A673 (cell line): ENCODE results near the gene NSUN6. TPM values are rescaled to one million over a fixed set of nuclear protein-coding genes. Genes with fewer than 3 reads are reported as not detected.

Source experiments
- BruUV-seq: library from RNA; stranded (reverse); fragments of 400-500 nt; replicated peaks from 2 replicates; lab custom pipeline; 2021; lab: Mats Ljungman, UMichigan
- CTCF ChIA-PET: fragments of 300-600 bp; sonication (Branson Sonifier 250); formaldehyde crosslinking; loops from one replicate; lab custom pipeline; 2022; ENCODE audit warnings: antibody characterized with exemption; lab: Charles Lee
- POLR2A ChIA-PET: fragments of 300-600 bp; sonication (Branson Sonifier 250); formaldehyde crosslinking; loops from one replicate; lab custom pipeline; 2022; ENCODE audit warnings: antibody characterized with exemption; ENCODE audit not compliant: low non-redundant PET; lab: Charles Lee
- DNase-seq: peaks from one replicate; pipeline ENCODE4 v3.0.0-alpha.2; 2015; ENCODE audit warnings: low spot score
- H3K27ac ChIP-seq: fragments of 200-600 bp; sonication (generic); 2 replicates; pipeline ENCODE4 v1.5.1; 2016; ENCODE audit warnings: mixed run types, low read depth, mild to moderate bottlenecking, mixed read lengths, antibody characterized with exemption, low read length; ENCODE audit not compliant: poor library complexity, severe bottlenecking
- H3K27me3 ChIP-seq: fragments of 200-600 bp; sonication (generic); replicated peaks from 2 replicates; pipeline ENCODE4 v1.6.1; 2017; ENCODE audit warnings: mixed run types, low read depth, mild to moderate bottlenecking, mixed read lengths, antibody characterized with exemption, low read length; ENCODE audit not compliant: insufficient read depth, poor library complexity
- H3K36me3 ChIP-seq: fragments of 200-600 bp; sonication (generic); 2 replicates; pipeline ENCODE4 v1.6.1; 2016; ENCODE audit warnings: mixed run types, mild to moderate bottlenecking, mixed read lengths, antibody characterized with exemption, low read length; ENCODE audit not compliant: insufficient read depth, poor library complexity, severe bottlenecking
- H3K4me1 ChIP-seq: fragments of 200-600 bp; sonication (generic); 2 replicates; pipeline ENCODE4 v1.6.1; 2017; ENCODE audit warnings: mixed run types, mild to moderate bottlenecking, mixed read lengths, antibody characterized with exemption, low read length; ENCODE audit not compliant: insufficient read depth, poor library complexity, severe bottlenecking
- H3K4me3 ChIP-seq: fragments of 200-600 bp; sonication (generic); 2 replicates; pipeline ENCODE4 v1.5.1; 2016; ENCODE audit warnings: low read depth, mixed run types, mild to moderate bottlenecking, mixed read lengths, low read length; ENCODE audit not compliant: poor library complexity, severe bottlenecking
- H3K9me3 ChIP-seq: fragments of 200-600 bp; sonication (generic); 2 replicates; pipeline ENCODE4 v1.6.1; 2016; ENCODE audit warnings: mixed run types, low read depth, mild to moderate bottlenecking, mixed read lengths, antibody characterized with exemption, low read length; ENCODE audit not compliant: poor library complexity, severe bottlenecking
- CTCF ChIP-seq: fragments of 300-800, 200-600 bp; sonication (generic); conservative IDR thresholded peaks from 2 replicates; pipeline ENCODE4 v1.5.1; 2017; ENCODE audit warnings: low read depth, mild to moderate bottlenecking, antibody characterized with exemption, low read length, moderate library complexity, mixed read lengths
- EZH2 ChIP-seq: fragments of 200-600 bp; sonication (generic); IDR thresholded peaks from 2 replicates; pipeline ENCODE4 v1.6.1; 2017; ENCODE audit warnings: borderline replicate concordance, low read depth, mild to moderate bottlenecking, mixed read lengths, antibody characterized with exemption, low read length; ENCODE audit not compliant: poor library complexity, severe bottlenecking
- intact Hi-C: fragments of 100-400 bp; cut with micrococcal nuclease; formaldehyde crosslinking; loops from one replicate; pipeline ENCODE4 v1.10.0; 2022; ENCODE audit not compliant: unreplicated experiment
- total RNA-seq: library from RNA; stranded (reverse); gene quantifications from 2 replicates; pipeline ENCODE4 v1.2.3, GENCODE V29; 2021

Gene NSUN6
- total RNA-seq, 1 experiment from 2014 or later, result 16.4 TPM

GRCh38 chr10:18608596-18608995, 42.8 kb downstream of the NSUN6 start:
- no TSS peak for BruUV-seq
- intact Hi-C loops, result no loop called here
- H3K4me1 ChIP-seq, result peaks cover 4% of the 10 kb centered on the region
- no peak overlapping the region for H3K4me3 ChIP-seq
- CTCF ChIA-PET, result no interaction called here
- POLR2A ChIA-PET, result no interaction called here
- no peaks in the 10 kb centered on the region for H3K27me3 ChIP-seq
- no peak overlapping the region for H3K27ac ChIP-seq
- DNase-seq, result no peak
- no peak for TF ChIP-seq CTCF
- no peak for TF ChIP-seq EZH2
- no peaks in the 10 kb centered on the region for H3K9me3 ChIP-seq
- H3K36me3 ChIP-seq, result no peaks in the 10 kb centered on the region

DNA sequence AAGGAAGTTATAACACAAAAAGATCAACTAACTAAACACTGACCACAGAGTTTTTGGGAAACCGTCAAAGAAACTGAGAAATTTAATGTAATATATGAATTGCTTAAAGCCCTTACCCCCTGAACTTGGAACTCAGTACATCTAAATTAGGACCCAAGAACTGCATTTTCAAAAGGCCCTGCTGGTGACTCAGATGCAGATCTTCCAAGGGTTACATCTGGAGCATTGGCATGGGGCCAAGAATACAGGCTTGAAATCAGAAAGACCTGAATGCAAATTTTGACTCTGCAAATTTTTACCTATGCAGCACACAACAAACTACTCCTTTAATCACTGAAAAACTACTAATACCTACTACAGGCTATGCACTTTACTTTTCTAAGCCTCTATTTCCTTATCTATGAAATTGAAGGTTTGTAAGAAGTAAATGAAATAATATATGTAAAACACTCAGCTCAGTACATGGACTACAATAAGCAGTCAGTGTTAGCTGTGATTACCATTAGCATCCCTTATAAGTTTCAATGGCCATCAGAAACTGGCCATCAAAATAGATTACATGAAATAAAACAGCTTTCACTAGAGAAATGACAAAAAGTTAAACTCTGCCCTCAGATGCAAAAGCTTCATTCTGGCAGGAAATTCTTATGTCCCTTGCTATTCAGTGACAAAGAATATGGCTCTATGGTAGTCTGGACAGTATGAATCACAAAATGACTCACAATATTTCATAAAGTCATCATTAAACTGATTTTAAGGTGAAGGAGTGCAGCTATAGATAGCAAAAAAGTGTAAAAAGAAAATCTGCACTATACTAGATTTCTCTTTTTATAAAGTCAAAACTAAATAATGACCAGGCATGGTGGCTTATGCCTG, 43.6 kb downstream of the NSUN6 start:
- intact Hi-C loops, result no loop called here

DNA sequence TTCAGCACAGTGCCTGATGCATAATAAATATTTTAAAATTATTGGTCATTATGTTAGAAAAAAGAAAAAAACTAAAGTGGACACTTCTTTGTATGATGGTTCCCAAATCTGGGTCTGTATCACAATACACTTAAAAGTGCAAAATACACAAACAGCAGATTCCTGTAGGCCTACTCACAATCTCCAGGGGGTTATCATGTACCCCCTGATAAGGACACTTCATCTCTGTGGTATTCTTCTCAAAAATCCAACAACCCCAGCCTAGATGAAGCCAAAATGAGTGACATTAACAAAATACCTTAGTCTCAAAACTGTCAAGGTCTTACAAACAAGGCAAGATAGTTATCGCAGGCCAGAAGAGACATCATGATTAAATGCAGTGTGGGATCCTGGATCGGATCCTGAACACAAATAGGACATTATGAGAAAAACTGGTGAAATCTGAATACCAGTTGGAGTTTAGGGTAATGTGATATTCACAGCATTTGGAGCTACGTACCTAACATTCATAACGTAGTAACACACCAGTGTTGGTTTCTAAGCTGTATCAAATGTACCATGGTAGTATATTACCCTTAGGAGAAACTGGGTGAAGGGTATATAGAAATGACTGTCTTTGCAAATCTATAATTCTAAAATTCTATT, 45.2 kb downstream of the NSUN6 start:
- no peak for TF ChIP-seq CTCF
- TF ChIP-seq EZH2, result no peak
- intact Hi-C loops, result no loop called here
- ChIA-PET CTCF (no interaction called here), POLR2A (no interaction called here)
- Histone ChIP-seq H3K4me3 (no peak overlapping the region), H3K27ac (no peak overlapping the region), H3K9me3 (no peaks in the 10 kb centered on the region), H3K27me3 (no peaks in the 10 kb centered on the region), H3K4me1 (peaks cover 4% of the 10 kb centered on the region), H3K36me3 (no peaks in the 10 kb centered on the region)
- no peak for DNase-seq
- BruUV-seq, result no TSS peak

More for the DNA sequence above, 43.6 kb downstream of the NSUN6 start:
- no peaks in the 10 kb centered on the region for H3K36me3 ChIP-seq
- no TSS peak for BruUV-seq
- H3K4me1 ChIP-seq, result peaks cover 4% of the 10 kb centered on the region
- ChIA-PET POLR2A (no interaction called here), CTCF (no interaction called here)
- TF ChIP-seq CTCF (no peak), EZH2 (no peak)
- H3K27me3 ChIP-seq, result no peaks in the 10 kb centered on the region
- H3K9me3 ChIP-seq, result no peaks in the 10 kb centered on the region
- H3K27ac ChIP-seq, result no peak overlapping the region
- no peak overlapping the region for H3K4me3 ChIP-seq
- DNase-seq, result peak; percentile 81
